ENCODE measurements around the gene C2orf80. TPM values are rescaled to one million over a fixed set of nuclear protein-coding genes. Genes with fewer than 3 reads are reported as not detected.

The C2orf80 gene
- total and polyA plus RNA-seq, 2 experiments from 2014 or later = 0.92 TPM; not detected in 1

DNA sequence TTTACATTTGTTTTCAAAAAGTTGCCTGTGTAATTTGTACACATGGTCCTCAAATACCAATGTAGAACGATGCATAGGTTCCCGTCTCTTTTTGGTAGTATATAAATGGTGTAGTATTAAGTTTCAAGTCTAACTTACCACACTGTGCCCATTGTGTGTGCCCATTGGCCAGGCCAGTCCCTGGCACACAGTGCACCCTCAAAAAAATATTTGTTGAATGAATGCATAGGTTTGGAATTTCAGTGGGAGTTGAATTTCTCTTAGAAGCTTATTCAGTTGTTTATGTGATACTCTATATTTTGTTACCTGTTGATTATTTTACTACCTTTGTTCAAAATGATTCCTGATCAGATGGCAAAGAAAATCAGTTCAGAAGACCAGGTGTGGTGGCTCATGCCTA lies 35.0 kb upstream of the C2orf80 start:
- H3K27me3 ChIP-seq (ENCODE audit: insufficient read depth) = no peaks in the 10 kb centered on the region
- H3K4me3 ChIP-seq = no peak overlapping the region
- Mint-ChIP-seq H3K27ac (no peak overlapping the region), H3K4me1 (no peaks in the 10 kb centered on the region; the same call in 2 of the 3 replicates), H3K27me3 (ENCODE audit: insufficient read depth, low read depth, poor library complexity) (peaks cover 5% of the 10 kb centered on the region), H3K4me3 (no peak overlapping the region), H3K9me3 (peaks cover 19% of the 10 kb centered on the region), H3K36me3 (ENCODE audit: low read depth) (peaks cover 10% of the 10 kb centered on the region)
- peaks cover 6% of the 10 kb centered on the region; the same call in 1 of the 2 replicates for H3K9me2 ChIP-seq (ENCODE audit: insufficient read depth)
- ATAC-seq (no peak), DNase-seq (ENCODE audit: low spot score) (no peak)
- TF ChIP-seq, protein P1, sequence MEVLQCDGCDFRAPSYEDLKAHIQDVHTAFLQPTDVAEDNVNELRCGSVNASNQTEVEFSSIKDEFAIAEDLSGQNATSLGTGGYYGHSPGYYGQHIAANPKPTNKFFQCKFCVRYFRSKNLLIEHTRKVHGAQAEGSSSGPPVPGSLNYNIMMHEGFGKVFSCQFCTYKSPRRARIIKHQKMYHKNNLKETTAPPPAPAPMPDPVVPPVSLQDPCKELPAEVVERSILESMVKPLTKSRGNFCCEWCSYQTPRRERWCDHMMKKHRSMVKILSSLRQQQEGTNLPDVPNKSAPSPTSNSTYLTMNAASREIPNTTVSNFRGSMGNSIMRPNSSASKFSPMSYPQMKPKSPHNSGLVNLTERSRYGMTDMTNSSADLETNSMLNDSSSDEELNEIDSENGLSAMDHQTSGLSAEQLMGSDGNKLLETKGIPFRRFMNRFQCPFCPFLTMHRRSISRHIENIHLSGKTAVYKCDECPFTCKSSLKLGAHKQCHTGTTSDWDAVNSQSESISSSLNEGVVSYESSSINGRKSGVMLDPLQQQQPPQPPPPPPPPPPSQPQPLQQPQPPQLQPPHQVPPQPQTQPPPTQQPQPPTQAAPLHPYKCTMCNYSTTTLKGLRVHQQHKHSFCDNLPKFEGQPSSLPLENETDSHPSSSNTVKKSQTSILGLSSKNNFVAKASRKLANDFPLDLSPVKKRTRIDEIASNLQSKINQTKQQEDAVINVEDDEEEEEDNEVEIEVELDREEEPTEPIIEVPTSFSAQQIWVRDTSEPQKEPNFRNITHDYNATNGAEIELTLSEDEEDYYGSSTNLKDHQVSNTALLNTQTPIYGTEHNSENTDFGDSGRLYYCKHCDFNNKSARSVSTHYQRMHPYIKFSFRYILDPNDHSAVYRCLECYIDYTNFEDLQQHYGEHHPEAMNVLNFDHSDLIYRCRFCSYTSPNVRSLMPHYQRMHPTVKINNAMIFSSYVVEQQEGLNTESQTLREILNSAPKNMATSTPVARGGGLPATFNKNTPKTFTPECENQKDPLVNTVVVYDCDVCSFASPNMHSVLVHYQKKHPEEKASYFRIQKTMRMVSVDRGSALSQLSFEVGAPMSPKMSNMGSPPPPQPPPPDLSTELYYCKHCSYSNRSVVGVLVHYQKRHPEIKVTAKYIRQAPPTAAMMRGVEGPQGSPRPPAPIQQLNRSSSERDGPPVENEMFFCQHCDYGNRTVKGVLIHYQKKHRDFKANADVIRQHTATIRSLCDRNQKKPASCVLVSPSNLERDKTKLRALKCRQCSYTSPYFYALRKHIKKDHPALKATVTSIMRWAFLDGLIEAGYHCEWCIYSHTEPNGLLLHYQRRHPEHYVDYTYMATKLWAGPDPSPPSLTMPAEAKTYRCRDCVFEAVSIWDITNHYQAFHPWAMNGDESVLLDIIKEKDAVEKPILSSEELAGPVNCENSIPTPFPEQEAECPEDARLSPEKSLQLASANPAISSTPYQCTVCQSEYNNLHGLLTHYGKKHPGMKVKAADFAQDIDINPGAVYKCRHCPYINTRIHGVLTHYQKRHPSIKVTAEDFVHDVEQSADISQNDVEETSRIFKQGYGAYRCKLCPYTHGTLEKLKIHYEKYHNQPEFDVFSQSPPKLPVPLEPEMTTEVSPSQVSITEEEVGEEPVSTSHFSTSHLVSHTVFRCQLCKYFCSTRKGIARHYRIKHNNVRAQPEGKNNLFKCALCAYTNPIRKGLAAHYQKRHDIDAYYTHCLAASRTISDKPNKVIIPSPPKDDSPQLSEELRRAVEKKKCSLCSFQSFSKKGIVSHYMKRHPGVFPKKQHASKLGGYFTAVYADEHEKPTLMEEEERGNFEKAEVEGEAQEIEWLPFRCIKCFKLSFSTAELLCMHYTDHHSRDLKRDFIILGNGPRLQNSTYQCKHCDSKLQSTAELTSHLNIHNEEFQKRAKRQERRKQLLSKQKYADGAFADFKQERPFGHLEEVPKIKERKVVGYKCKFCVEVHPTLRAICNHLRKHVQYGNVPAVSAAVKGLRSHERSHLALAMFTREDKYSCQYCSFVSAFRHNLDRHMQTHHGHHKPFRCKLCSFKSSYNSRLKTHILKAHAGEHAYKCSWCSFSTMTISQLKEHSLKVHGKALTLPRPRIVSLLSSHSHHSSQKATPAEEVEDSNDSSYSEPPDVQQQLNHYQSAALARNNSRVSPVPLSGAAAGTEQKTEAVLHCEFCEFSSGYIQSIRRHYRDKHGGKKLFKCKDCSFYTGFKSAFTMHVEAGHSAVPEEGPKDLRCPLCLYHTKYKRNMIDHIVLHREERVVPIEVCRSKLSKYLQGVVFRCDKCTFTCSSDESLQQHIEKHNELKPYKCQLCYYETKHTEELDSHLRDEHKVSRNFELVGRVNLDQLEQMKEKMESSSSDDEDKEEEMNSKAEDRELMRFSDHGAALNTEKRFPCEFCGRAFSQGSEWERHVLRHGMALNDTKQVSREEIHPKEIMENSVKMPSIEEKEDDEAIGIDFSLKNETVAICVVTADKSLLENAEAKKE (CRISPR knock-in tag; IDR thresholded peaks at IDR 0.05) = no peak
- TF ChIP-seq STAT1 (IDR thresholded peaks at IDR 0.05; ENCODE audit: unreplicated experiment) (no peak), CREB1 (CRISPR knock-in tag; IDR thresholded peaks at IDR 0.05; ENCODE audit: low read depth) (no peak), POLR2AphosphoS5 (IDR thresholded peaks at IDR 0.05; ENCODE audit: low read depth) (no peak), JUNB (IDR thresholded peaks at IDR 0.05; ENCODE audit: unreplicated experiment) (no peak), ZNF331 (CRISPR knock-in tag; IDR thresholded peaks at IDR 0.05; ENCODE audit: low read depth) (no peak), NANOG (IDR thresholded peaks at IDR 0.05; ENCODE audit: borderline replicate concordance) (no peak), ZNF114 (CRISPR knock-in tag; IDR thresholded peaks at IDR 0.05) (no peak)
- TF ChIP-seq, protein P2, sequence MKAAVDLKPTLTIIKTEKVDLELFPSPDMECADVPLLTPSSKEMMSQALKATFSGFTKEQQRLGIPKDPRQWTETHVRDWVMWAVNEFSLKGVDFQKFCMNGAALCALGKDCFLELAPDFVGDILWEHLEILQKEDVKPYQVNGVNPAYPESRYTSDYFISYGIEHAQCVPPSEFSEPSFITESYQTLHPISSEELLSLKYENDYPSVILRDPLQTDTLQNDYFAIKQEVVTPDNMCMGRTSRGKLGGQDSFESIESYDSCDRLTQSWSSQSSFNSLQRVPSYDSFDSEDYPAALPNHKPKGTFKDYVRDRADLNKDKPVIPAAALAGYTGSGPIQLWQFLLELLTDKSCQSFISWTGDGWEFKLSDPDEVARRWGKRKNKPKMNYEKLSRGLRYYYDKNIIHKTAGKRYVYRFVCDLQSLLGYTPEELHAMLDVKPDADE (IDR thresholded peaks at IDR 0.05) = no peak
- TF ChIP-seq, protein P3, sequence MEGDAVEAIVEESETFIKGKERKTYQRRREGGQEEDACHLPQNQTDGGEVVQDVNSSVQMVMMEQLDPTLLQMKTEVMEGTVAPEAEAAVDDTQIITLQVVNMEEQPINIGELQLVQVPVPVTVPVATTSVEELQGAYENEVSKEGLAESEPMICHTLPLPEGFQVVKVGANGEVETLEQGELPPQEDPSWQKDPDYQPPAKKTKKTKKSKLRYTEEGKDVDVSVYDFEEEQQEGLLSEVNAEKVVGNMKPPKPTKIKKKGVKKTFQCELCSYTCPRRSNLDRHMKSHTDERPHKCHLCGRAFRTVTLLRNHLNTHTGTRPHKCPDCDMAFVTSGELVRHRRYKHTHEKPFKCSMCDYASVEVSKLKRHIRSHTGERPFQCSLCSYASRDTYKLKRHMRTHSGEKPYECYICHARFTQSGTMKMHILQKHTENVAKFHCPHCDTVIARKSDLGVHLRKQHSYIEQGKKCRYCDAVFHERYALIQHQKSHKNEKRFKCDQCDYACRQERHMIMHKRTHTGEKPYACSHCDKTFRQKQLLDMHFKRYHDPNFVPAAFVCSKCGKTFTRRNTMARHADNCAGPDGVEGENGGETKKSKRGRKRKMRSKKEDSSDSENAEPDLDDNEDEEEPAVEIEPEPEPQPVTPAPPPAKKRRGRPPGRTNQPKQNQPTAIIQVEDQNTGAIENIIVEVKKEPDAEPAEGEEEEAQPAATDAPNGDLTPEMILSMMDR (conservative IDR thresholded peaks at IDR 0.05; ENCODE audit: low read depth in 2 of 2) = no peak
- H3K27ac ChIP-seq (ENCODE audit: low read depth) = no peak overlapping the region
- H3K4me2 ChIP-seq = no peak overlapping the region
- no peak overlapping the region for H2AFZ ChIP-seq
- no peaks in the 10 kb centered on the region for H3K4me1 ChIP-seq (ENCODE audit: insufficient read depth)
- H4K20me1 ChIP-seq (replicated peaks; ENCODE audit: insufficient read depth) = no peaks in the 10 kb centered on the region
- no peaks in the 10 kb centered on the region for H3F3A ChIP-seq (replicated peaks; ENCODE audit: low read depth)
- H3K79me2 ChIP-seq (replicated peaks; ENCODE audit: insufficient read depth) = no peaks in the 10 kb centered on the region
- H3K36me3 ChIP-seq (ENCODE audit: insufficient read depth) = no peaks in the 10 kb centered on the region

Data from GM23338 (cell line).